Stimulated activated CD4-positive, alpha-beta T cell treated with anti-CD3 and anti-CD28 coated beads, Interleukin-1b, Interleukin-23, amount 100 ng/mL, for 24 hours (primary cell): ENCODE results near the gene MRPL39.

Experiments
- DNase-seq, 4 experiments: peaks; one replicate each; pipeline ENCODE4 v3.0.0-alpha.2; 2020; ENCODE audit warnings: low read depth in 4 of 4, low spot score in 1 of 4

MRPL39 gene

DNA sequence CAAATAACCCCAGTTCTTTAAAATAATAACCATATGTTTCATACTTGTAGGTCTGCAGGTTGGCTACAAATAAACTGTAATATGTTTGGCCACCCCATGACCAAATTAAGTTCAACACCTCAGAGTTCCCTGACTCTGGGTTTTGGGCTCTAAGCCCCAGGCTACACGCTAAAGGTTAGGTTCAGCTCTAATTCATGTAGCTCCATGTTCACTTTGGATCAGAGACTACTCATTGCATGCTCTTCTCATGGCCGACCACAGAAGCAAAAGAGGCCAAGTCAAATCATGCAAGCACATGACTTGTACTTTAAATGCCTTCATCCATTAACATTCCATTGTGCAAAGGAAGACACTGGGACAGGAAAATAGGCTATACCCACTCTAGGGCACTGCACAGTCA, 66.2 kb downstream of the MRPL39 start:
- DNase-seq, result no peak

DNA sequence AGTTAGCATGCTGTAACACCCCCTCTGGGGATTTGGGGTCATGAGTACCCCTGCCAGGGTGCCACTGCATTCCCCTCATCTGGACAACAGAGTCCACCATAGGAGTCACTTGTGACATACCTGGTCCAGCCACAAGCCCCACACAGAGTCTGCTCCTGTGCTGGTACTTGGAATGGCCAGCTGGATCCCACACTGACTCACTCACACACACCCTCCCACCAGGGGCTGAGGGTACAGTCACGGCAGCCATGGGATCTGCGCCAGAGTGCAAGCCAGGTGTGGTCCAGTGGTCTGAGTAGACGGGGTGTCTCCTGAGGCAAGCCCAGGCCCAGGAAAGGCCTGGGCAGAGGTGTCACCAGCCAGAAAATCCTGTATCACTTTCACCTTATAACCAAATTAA, 67.7 kb downstream of the MRPL39 start:
- no peak for DNase-seq

DNA sequence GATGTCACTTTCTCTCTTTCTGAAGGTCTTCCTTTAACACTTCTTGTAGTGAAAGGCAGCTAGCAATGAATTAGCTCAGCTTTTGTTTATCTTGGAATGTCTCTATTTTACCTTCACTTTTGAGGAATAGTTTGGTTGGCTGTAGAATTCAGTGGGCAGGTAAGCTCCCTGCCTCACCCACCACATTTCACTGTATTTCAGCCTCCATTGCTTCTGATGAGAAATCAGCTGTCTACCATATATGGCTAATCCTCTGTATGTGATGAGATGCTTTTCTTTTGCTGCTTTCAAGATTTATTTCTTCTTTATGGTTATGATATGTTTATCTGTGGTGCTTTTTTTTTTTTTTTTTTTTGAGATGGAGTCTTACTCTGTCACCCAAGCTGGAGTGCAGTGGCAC, 70.1 kb downstream of the MRPL39 start:
- DNase-seq, result no peak

DNA sequence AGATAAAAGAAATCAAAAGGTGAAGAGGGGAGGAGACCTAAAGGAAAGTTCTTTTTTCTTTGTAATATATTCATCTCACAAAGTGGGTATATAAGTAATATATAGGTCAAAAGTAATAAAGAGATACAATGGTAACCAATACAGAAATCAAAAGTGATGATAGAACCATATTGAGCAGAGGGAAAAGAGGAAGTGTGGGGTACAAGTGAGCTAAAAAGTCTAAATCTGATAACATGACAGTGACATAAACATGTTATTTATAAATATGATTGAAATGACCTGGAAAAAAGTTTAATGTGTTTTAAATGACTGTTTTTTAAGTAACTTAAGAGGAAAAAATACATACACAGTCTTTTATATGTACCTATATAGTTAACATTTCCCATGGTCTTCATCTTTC, 70.5 kb downstream of the MRPL39 start:
- DNase-seq, result no peak

GRCh38 chr21:25535849-25536248, 71.4 kb downstream of the MRPL39 start:
- no peak for DNase-seq
